HG03342 (cell line): Measurements from ENCODE around the gene SPA17.

Source experiments
- ATAC-seq: cut with Tn5 transposase; IDR thresholded peaks from one replicate; pipeline ENCODE4 v1.9.1; 2021; ENCODE audit warnings: mild to moderate bottlenecking, moderate library complexity; ENCODE audit not compliant: unreplicated experiment

Gene SPA17

DNA sequence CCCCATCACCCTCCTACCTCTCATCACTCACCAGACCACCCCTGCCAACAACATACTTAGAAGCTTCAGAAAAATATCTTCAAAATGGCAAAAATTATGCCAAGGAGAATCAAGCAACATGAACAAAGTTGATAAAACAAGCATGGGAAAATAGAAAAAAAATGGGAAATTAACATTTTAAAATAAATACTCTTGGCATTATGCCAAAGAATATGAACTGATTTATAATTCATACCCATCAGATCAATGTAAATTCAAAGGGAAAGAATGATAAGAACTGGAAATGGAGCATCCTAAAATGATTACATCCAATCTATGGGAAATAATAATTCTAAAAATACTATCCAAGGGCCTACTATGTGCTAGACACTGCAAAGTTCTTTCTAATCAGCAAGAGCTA is 12.2 kb upstream of the SPA17 start:
- no peak for ATAC-seq

GRCh38 chr11:124662106-124662505 is 11.6 kb upstream of the SPA17 start:
- no peak for ATAC-seq

GRCh38 chr11:124663861-124664260 is 9.8 kb upstream of the SPA17 start:
- ATAC-seq: no peak

DNA sequence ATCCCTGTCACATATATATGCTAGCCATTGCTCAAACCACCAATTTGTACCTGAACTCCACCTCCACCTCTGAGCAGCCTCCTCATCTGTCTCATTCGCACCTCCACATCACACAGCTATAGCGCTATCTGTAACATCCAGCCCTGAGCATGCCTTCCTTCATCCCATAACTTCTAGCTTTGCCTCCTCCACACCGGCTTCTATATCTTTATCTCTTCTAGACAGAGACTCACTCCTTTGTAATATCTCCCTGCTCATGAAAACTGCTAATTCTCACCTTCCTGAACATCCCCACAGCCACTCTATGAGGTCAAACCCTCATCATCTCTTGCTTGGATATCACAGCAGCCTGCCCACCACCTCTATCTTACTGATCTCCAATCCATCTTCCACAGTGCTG is 6.1 kb upstream of the SPA17 start:
- no peak for ATAC-seq

DNA sequence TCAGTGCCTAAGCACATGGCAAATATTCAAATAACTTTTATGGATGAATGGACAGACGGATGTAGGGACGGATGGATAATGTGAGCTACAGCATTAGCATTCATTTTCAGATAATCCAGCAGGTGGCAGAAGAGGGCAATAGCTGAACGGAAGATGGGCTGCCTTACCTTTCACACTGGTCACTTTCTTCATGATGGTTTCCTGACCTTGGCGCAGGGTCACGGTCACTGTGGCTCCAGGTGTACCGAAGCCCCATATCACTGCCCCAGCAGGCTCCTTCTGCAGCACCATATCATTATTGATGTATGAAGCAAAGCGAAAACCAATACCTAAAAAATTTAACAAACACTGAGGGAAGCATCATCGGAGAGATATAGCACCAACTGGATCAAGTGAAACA is 4.5 kb upstream of the SPA17 start:
- ATAC-seq: no peak

GRCh38 chr11:124670732-124671131 is 3.0 kb upstream of the SPA17 start:
- no peak for ATAC-seq

GRCh38 chr11:124672536-124673215 is 1.0 kb upstream of the SPA17 start:
- ATAC-seq: no peak

DNA sequence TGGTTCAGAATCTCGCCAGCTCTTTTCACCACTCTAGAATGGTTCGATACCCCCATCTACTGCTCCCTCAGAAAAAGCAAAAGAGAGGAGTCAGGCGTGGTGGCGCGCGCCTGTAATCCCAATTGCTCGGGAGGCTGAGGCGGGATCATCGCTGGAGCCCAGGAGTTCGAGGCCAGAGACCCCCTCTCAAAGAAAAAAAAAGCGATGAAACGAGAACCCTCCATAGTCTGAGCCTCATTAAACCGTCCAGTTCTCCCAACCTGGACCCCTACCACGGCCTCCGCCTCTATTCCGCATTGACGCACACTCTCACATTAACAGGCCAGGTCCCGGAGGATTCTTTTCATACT is 439 bp downstream of the SPA17 start:
- no peak for ATAC-seq

DNA sequence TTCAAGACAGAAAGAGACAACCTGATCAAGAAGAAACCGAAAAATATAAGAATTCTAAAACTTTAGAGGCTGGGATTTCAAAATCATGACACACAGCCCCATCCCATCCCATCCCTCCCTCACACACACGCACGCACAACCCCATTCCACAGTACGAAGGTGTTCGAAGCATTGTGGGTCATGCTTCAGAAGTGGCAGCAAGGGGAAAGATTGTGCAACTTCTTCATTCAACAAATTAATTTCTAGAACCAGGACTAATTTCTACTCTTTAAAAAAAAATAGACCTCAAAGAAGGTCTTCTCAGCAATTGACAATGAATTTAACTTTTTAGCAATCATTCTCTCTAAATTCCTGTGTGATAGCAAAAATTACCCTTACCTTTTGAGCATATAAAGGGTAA is 867 bp downstream of the SPA17 start:
- ATAC-seq: no peak

- ATAC-seq: no peak
These were observed 2.7 kb downstream of the SPA17 start for GRCh38 chr11:124676386-124676785.

DNA sequence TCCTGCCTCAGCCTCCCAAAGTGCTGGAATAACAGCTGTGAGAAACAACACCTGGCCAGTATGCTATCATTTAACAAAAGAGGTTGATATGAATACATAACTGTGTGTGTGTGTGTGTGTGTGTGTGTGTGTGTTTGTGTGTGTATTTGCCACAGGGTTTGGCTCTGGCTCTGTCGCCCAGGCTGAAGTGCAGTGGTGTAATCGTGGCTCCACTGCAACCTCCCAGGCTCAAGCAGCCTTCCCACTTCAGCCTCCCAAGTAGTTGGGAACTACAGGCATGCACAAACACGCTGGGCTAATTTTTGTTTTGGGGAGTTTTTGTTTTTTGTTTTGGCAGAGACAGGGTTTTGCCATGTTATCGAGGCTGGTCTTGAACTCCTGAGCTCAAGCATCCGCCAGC is 4.7 kb downstream of the SPA17 start:
- ATAC-seq: no peak

DNA sequence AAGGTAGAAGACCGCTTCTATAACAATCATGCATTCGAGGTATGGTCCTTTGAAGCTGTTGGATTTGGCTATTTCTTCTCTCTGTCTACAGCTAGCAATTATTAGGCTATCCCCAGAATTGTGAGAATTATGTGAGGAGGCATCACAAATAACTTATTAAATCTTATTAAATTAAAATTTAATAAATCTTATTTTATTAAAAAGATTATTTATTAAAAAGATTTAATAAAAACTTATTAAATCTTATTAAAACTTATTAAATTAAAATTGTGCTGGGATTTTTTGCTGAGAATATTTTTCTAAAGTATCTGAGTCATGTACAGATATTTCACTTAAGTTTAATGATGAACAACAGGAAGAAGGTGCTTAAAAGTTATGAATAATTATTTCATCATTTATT is 7.7 kb downstream of the SPA17 start:
- ATAC-seq: no peak

DNA sequence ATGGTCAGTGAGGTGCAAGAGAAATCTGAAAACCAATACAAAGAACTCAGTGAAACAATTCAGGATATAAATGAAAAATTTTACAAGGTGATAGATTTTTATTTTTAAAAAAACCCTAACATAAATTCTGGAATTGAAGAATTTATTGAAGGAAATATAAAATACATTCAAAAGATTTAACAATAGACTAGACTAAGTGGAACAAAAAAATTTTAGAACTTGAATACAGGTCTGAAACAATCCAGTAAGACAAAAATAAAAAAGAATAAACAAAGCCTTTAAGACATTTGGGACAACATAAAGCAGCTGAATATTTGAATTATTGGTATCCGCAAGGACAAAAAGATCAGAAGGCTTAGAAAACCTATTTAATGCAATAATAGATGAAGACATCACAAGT is 8.7 kb downstream of the SPA17 start:
- ATAC-seq: no peak

- no peak for ATAC-seq
These were observed 19.4 kb downstream of the SPA17 start for GRCh38 chr11:124693142-124693541.

DNA sequence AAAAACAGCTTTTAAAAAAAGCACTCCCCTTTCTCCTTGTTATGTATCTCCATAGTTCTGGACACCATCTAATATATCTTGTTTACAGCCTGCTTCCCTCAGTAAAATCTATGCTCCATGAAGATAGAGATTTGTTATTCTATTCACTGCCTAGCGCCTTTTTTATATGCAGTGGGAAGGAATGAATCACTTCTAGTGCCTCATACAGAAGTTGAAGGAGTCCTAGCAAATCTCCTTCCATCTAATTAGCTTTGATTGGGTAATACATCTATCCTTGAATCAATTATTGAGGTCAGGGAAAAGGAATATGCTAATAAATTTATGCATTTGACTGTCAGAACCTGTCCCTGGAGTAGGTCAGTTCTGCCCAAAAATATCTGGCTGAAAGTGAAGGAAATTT is 25.8 kb downstream of the SPA17 start:
- no peak for ATAC-seq

GRCh38 chr11:124700028-124700427 is 26.3 kb downstream of the SPA17 start:
- ATAC-seq: no peak

DNA sequence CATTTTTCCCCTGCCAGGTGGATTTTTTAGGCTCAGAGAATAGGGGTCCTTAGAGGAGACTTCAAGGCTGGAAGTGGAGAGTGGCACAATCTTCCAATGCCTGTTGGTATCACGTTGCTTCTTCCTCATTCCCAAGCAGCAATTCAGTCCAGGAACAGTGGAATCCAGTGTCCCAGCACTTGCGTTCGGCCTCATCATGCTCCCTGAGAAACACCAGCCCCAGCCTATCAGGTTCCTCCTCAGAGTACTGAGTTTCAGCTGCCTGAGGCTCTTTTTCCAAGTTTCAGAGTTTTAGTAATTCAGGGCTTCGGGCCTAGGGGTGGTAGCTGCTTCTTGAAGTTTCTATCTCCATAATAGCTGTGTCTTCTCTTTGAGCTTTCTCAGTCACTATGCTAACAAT is 34.1 kb downstream of the SPA17 start:
- no peak for ATAC-seq

GRCh38 chr11:124712392-124712791 is 38.7 kb downstream of the SPA17 start:
- ATAC-seq: no peak

- ATAC-seq: no peak
These were observed 42.9 kb downstream of the SPA17 start for GRCh38 chr11:124716591-124716990.

- no peak for ATAC-seq
These were observed 43.7 kb downstream of the SPA17 start for GRCh38 chr11:124717421-124717785.

DNA sequence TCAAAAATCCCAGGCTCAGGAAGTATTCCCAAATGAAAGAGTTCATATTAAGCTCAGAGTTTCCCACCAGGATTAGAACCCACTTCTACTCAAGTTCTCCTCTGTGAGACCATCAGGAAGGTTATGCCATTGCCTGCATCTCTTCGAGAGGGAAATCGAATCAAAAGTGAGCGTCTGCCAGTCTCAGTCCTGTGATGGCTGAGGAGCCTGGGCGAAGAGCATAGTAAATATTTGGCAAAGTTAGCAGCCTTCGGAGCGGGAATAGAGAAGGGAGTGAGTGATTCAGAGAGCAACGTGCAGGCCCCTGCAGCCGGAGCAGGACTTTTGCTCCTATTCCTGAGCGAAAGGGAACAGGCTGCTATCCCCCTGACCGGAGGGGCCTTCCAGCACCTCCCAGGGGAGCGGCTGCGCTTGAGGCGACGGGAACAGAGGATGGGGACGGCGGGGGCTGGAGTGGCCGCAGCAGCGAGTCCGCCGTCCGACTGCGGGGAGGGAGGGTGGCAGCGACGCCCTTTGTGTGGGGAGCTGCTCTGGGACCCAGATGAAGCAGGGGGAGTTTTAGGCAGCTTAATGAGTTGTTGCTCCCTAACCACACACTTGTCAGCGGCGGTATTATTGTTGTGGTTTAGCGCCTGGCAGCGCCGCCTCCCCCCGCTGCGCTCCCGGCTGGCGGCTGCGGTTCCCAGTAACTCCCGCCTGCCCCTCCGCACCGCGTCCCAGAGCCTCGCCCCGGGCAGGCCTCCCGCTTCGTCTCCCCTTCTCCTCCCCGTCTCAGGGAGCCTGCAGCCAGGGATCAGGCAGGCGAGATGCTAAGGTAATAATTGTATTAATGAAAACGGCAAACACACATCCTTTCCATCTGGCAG is 44.3 kb downstream of the SPA17 start:
- ATAC-seq: no peak

- ATAC-seq: no peak
These were observed 45.1 kb downstream of the SPA17 start for GRCh38 chr11:124718801-124719200.

GRCh38 chr11:124719534-124719933 is 45.8 kb downstream of the SPA17 start:
- ATAC-seq: no peak
